Neural cell (in vitro differentiated cells): ENCODE results near the gene KCNJ6. TPM values are rescaled to one million over a fixed set of nuclear protein-coding genes. Genes with fewer than 3 reads are reported as not detected.

ENCODE experiments used
- H2AFZ ChIP-seq: fragments of 200-600, 300-800 bp; sonication (generic), shearing (Covaris generic); 2 replicates; pipeline ENCODE4 v1.6.0; 2014; ENCODE audit warnings: low read depth, mild to moderate bottlenecking, antibody characterized with exemption, low read length, moderate library complexity
- H3F3A ChIP-seq: fragments of 200-600 bp; shearing (Covaris generic); 2 replicates; pipeline ENCODE4 v1.6.1; 2016; ENCODE audit warnings: mild to moderate bottlenecking, moderate library complexity, mixed read lengths, antibody characterized with exemption, low read length; ENCODE audit not compliant: insufficient read depth, poor library complexity, severe bottlenecking
- H3K27ac ChIP-seq: fragments of 200-600, 300-800 bp; sonication (generic), shearing (Covaris generic); 2 replicates; pipeline ENCODE4 v1.5.1; 2014; ENCODE audit warnings: mild to moderate bottlenecking, low read length, moderate library complexity
- H3K27me3 ChIP-seq: fragments of 300-800, 200-600 bp; sonication (generic), shearing (Covaris generic); 2 replicates; pipeline ENCODE4 v1.6.0; 2014; ENCODE audit warnings: mild to moderate bottlenecking, low read depth, low read length, moderate library complexity; ENCODE audit not compliant: insufficient read depth
- H3K36me3 ChIP-seq: fragments of 300-800, 200-600 bp; sonication (generic), shearing (Covaris generic); 2 replicates; pipeline ENCODE4 v1.5.1; 2014; ENCODE audit warnings: mild to moderate bottlenecking, antibody characterized with exemption, low read length, moderate library complexity; ENCODE audit not compliant: insufficient read depth
- H3K4me2 ChIP-seq: fragments of 300-800, 200-600 bp; sonication (generic), shearing (Covaris generic); 2 replicates; pipeline ENCODE4 v1.6.0; 2014; ENCODE audit warnings: mild to moderate bottlenecking, low read length
- H3K4me3 ChIP-seq: fragments of 300-800, 200-600 bp; sonication (generic), shearing (Covaris generic); 2 replicates; pipeline ENCODE4 v1.5.1; 2014; ENCODE audit warnings: mild to moderate bottlenecking, low read length, moderate library complexity
- H3K79me2 ChIP-seq: fragments of 200-600 bp; shearing (Covaris generic); replicated peaks from 2 replicates; pipeline ENCODE4 v1.6.0; 2014; ENCODE audit warnings: mild to moderate bottlenecking, low read length, moderate library complexity; ENCODE audit not compliant: insufficient read depth
- H3K9ac ChIP-seq: fragments of 300-800, 200-600 bp; sonication (generic), shearing (Covaris generic); 2 replicates; pipeline ENCODE4 v1.6.1; 2016; ENCODE audit warnings: mild to moderate bottlenecking, low read length, mixed read lengths
- H3K9me2 ChIP-seq: fragments of 200-600 bp; shearing (Covaris generic); 2 replicates; pipeline ENCODE4 v1.6.1; 2016; ENCODE audit warnings: mild to moderate bottlenecking, low read length, mixed read lengths; ENCODE audit not compliant: insufficient read depth
- H3K9me3 ChIP-seq: fragments of 200-600, 300-800 bp; sonication (generic), shearing (Covaris generic); 2 replicates; pipeline ENCODE4 v1.6.1; 2016; ENCODE audit warnings: mild to moderate bottlenecking, mixed run types, low read length, moderate library complexity, mixed read lengths
- H4K20me1 ChIP-seq: fragments of 200-600 bp; shearing (Covaris generic); 2 replicates; pipeline ENCODE4 v1.6.1; 2016; ENCODE audit warnings: mild to moderate bottlenecking, mixed run types; ENCODE audit not compliant: insufficient read depth
- CTCF ChIP-seq: fragments of 450-650 bp; IDR thresholded peaks from 2 replicates; pipeline ENCODE4 v1.5.1; 2014; ENCODE audit warnings: antibody characterized with exemption, mild to moderate bottlenecking, moderate library complexity; ENCODE audit not compliant: poor library complexity, severe bottlenecking
- EP300 ChIP-seq: fragments of 450-650 bp; conservative IDR thresholded peaks from 2 replicates; pipeline ENCODE4 v1.6.1; 2014; ENCODE audit warnings: antibody characterized with exemption, mild to moderate bottlenecking, moderate library complexity; ENCODE audit not compliant: poor library complexity, severe bottlenecking
- EZH2 ChIP-seq: fragments of 200-600, 300-800 bp; shearing (Covaris generic), sonication (generic); IDR thresholded peaks from 2 replicates; pipeline ENCODE4 v1.6.1; 2014; ENCODE audit warnings: antibody characterized with exemption, low read length, borderline replicate concordance, mild to moderate bottlenecking; ENCODE audit not compliant: insufficient read depth, poor library complexity, severe bottlenecking
- MXI1 ChIP-seq: fragments of 450-650 bp; conservative IDR thresholded peaks from 2 replicates; pipeline ENCODE4 v1.6.1; 2014; ENCODE audit warnings: antibody characterized with exemption, mild to moderate bottlenecking; ENCODE audit not compliant: poor library complexity, severe bottlenecking
- POLR2AphosphoS5 ChIP-seq: IDR thresholded peaks from 2 replicates; pipeline ENCODE4 v1.6.1; 2012
- RAD21 ChIP-seq: fragments of 450-650 bp; conservative IDR thresholded peaks from 2 replicates; pipeline ENCODE4 v1.6.1; 2014; ENCODE audit warnings: antibody characterized with exemption, mild to moderate bottlenecking, moderate library complexity
- SMC3 ChIP-seq: fragments of 450-650 bp; conservative IDR thresholded peaks from 2 replicates; pipeline ENCODE4 v1.6.1; 2014; ENCODE audit warnings: antibody characterized with exemption, mild to moderate bottlenecking, moderate library complexity; ENCODE audit not compliant: poor library complexity
- TAF1 ChIP-seq: IDR thresholded peaks from 2 replicates; pipeline ENCODE4 v1.6.1; 2012; ENCODE audit warnings: low read depth
- polyA plus RNA-seq: library from polyadenylated mRNA; depleted of rRNA; stranded (reverse); fragments of >200 nt; gene quantifications from 2 replicates; pipeline ENCODE4 v1.2.3, GENCODE V29; 2014
- TF ChIP-seq, protein P1 (sequence below): IDR thresholded peaks from 2 replicates; pipeline ENCODE4 v1.6.1; 2012; ENCODE audit warnings: borderline replicate concordance

KCNJ6 gene
- polyA plus RNA-seq, 1 donor from 2014 or later, result 1.7 TPM

- TF ChIP-seq MXI1, result no peak
- no peak for TF ChIP-seq RAD21
- no peak for TF ChIP-seq EZH2
- no peak for TF ChIP-seq TAF1
- TF ChIP-seq SMC3, result no peak
- TF ChIP-seq, protein P1, sequence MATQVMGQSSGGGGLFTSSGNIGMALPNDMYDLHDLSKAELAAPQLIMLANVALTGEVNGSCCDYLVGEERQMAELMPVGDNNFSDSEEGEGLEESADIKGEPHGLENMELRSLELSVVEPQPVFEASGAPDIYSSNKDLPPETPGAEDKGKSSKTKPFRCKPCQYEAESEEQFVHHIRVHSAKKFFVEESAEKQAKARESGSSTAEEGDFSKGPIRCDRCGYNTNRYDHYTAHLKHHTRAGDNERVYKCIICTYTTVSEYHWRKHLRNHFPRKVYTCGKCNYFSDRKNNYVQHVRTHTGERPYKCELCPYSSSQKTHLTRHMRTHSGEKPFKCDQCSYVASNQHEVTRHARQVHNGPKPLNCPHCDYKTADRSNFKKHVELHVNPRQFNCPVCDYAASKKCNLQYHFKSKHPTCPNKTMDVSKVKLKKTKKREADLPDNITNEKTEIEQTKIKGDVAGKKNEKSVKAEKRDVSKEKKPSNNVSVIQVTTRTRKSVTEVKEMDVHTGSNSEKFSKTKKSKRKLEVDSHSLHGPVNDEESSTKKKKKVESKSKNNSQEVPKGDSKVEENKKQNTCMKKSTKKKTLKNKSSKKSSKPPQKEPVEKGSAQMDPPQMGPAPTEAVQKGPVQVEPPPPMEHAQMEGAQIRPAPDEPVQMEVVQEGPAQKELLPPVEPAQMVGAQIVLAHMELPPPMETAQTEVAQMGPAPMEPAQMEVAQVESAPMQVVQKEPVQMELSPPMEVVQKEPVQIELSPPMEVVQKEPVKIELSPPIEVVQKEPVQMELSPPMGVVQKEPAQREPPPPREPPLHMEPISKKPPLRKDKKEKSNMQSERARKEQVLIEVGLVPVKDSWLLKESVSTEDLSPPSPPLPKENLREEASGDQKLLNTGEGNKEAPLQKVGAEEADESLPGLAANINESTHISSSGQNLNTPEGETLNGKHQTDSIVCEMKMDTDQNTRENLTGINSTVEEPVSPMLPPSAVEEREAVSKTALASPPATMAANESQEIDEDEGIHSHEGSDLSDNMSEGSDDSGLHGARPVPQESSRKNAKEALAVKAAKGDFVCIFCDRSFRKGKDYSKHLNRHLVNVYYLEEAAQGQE, result no peak
- no peak for TF ChIP-seq CTCF
- TF ChIP-seq EP300, result no peak
- no peak for TF ChIP-seq POLR2AphosphoS5
- H3K27ac ChIP-seq, result no peak overlapping the region
Measured at GRCh38 chr21:37769656-37770055, 146.6 kb downstream of the KCNJ6 start.

GRCh38 chr21:37767984-37768383, 148.3 kb downstream of the KCNJ6 start:
- no peak overlapping the region for H2AFZ ChIP-seq
- TF ChIP-seq SMC3 (no peak), MXI1 (no peak), EZH2 (no peak), EP300 (no peak), POLR2AphosphoS5 (no peak), TAF1 (no peak)
- no peaks in the 10 kb centered on the region for H3K9me3 ChIP-seq
- H3K79me2 ChIP-seq, result no peaks in the 10 kb centered on the region
- no peaks in the 10 kb centered on the region for H3F3A ChIP-seq
- H3K9me2 ChIP-seq, result no peaks in the 10 kb centered on the region
- H3K9ac ChIP-seq, result no peak overlapping the region
- no peaks in the 10 kb centered on the region for H3K27me3 ChIP-seq
- H3K4me2 ChIP-seq, result no peak overlapping the region
- no peaks in the 10 kb centered on the region for H3K36me3 ChIP-seq
- H4K20me1 ChIP-seq, result no peaks in the 10 kb centered on the region
- H3K27ac ChIP-seq, result no peak overlapping the region
- no peak overlapping the region for H3K4me3 ChIP-seq

More at GRCh38 chr21:37769656-37770055, 146.6 kb downstream of the KCNJ6 start:
- no peaks in the 10 kb centered on the region for H3K9me2 ChIP-seq
- H4K20me1 ChIP-seq, result no peaks in the 10 kb centered on the region
- H3K4me2 ChIP-seq, result no peak overlapping the region
- no peaks in the 10 kb centered on the region for H3F3A ChIP-seq
- H3K9ac ChIP-seq, result no peak overlapping the region
- no peak overlapping the region for H2AFZ ChIP-seq
- H3K4me3 ChIP-seq, result no peak overlapping the region
- no peaks in the 10 kb centered on the region for H3K9me3 ChIP-seq
- no peaks in the 10 kb centered on the region for H3K79me2 ChIP-seq
- no peaks in the 10 kb centered on the region for H3K27me3 ChIP-seq
- no peaks in the 10 kb centered on the region for H3K36me3 ChIP-seq
